CD14-positive monocyte (primary cell): ENCODE measurements around the gene DTYMK. TPM values are rescaled to one million over a fixed set of nuclear protein-coding genes. Genes with fewer than 3 reads are reported as not detected.

Experiments
- DNase-seq, 3 donors: peaks; one replicate each; pipeline ENCODE4 v3.0.0-alpha.2; 2011 to 2022
- H2AFZ ChIP-seq: 2 replicates; pipeline ENCODE4 v1.6.0; 2012; ENCODE audit warnings: mild to moderate bottlenecking, low read depth, low read length, inconsistent platforms; ENCODE audit not compliant: insufficient read depth, poor library complexity, severe bottlenecking
- H3K27ac ChIP-seq, 2 donors: 1 replicate in 1 of 2; 2 replicates in 1 of 2; pipeline ENCODE4 v1.5.1; 2012 to 2013; ENCODE audit warnings: low read length in 2 of 2, control low read depth in 1 of 2, inconsistent platforms in 1 of 2, low read depth in 1 of 2, mild to moderate bottlenecking in 1 of 2
- H3K27me3 ChIP-seq, 2 donors: one replicate each; pipeline versions ENCODE4 v1.6.0 to v1.6.1; 2011 to 2013; ENCODE audit warnings: low read length in 2 of 2; ENCODE audit not compliant: control insufficient read depth in 2 of 2, insufficient read depth in 2 of 2
- H3K36me3 ChIP-seq, 2 donors: replicated peaks in 1 of 2; 1 replicate in 1 of 2; 2 replicates in 1 of 2; pipeline versions ENCODE4 v1.5.1 to v1.6.1; 2012 to 2013; ENCODE audit warnings: low read length in 2 of 2, control low read depth in 1 of 2, inconsistent platforms in 1 of 2, mild to moderate bottlenecking in 1 of 2; ENCODE audit not compliant: insufficient read depth in 2 of 2, control insufficient read depth in 1 of 2
- H3K4me1 ChIP-seq, 2 donors: 1 replicate in 1 of 2; 2 replicates in 1 of 2; pipeline versions ENCODE4 v1.5.1 to v1.6.1; 2012 to 2013; ENCODE audit warnings: low read length in 2 of 2, control low read depth in 1 of 2, inconsistent platforms in 1 of 2, mild to moderate bottlenecking in 1 of 2, moderate library complexity in 1 of 2; ENCODE audit not compliant: insufficient read depth in 2 of 2, control insufficient read depth in 1 of 2
- H3K4me2 ChIP-seq: replicated peaks from 2 replicates; pipeline ENCODE3; 2012; ENCODE audit warnings: low read length, moderate library complexity, mild to moderate bottlenecking; ENCODE audit not compliant: poor library complexity, severe bottlenecking; ENCODE audit errors: extremely low read depth
- H3K4me3 ChIP-seq, 3 experiments: fragments of 200-600 bp in 1 of 3; sonication (generic) in 1 of 3; replicated peaks in 1 of 3; 1 replicate in 2 of 3; 2 replicates in 1 of 3; pipeline ENCODE4 v1.5.1; 2011 to 2013; ENCODE audit warnings: low read length in 3 of 3, mild to moderate bottlenecking in 3 of 3, control low read depth in 2 of 3, low read depth in 2 of 3, inconsistent platforms in 1 of 3, moderate library complexity in 1 of 3
- H3K79me2 ChIP-seq: 2 replicates; pipeline ENCODE4 v1.6.0; 2012; ENCODE audit warnings: mild to moderate bottlenecking, control low read depth, inconsistent platforms, low read length, moderate library complexity; ENCODE audit not compliant: insufficient read depth
- H3K9ac ChIP-seq: 2 replicates; pipeline ENCODE4 v1.6.0; 2017; ENCODE audit warnings: low read length, mild to moderate bottlenecking; ENCODE audit not compliant: insufficient read depth, poor library complexity, severe bottlenecking
- H3K9me3 ChIP-seq, 2 donors: replicated peaks in 1 of 2; 1 replicate in 1 of 2; 2 replicates in 1 of 2; pipeline versions ENCODE4 v1.5.1 to v1.6.1; 2012 to 2013; ENCODE audit warnings: low read length in 2 of 2, control low read depth in 1 of 2; ENCODE audit not compliant: control insufficient read depth in 1 of 2, insufficient read depth in 1 of 2
- H4K20me1 ChIP-seq: 2 replicates; pipeline ENCODE4 v1.6.0; 2012; ENCODE audit warnings: mild to moderate bottlenecking, low read length, control low read depth, moderate library complexity; ENCODE audit not compliant: insufficient read depth
- H3K27ac Mint-ChIP-seq, 7 donors: one replicate each; pipeline ENCODE4 v1.8.0; 2020; ENCODE audit warnings: mild to moderate bottlenecking in 7 of 7, mixed read lengths in 7 of 7, moderate library complexity in 6 of 7, inconsistent platforms in 2 of 7
- H3K27me3 Mint-ChIP-seq, 3 donors: one replicate each; pipeline ENCODE4 v1.8.0; 2021 to 2022; ENCODE audit warnings: low read depth in 3 of 3, mild to moderate bottlenecking in 3 of 3, mixed read lengths in 3 of 3, moderate library complexity in 3 of 3, inconsistent platforms in 1 of 3
- H3K36me3 Mint-ChIP-seq, 2 donors: one replicate each; pipeline ENCODE4 v1.8.0; 2020; ENCODE audit warnings: mixed read lengths in 2 of 2, inconsistent platforms in 1 of 2, mild to moderate bottlenecking in 1 of 2
- H3K4me1 Mint-ChIP-seq: one replicate; pipeline ENCODE4 v1.8.0; 2020; ENCODE audit warnings: mild to moderate bottlenecking, mixed read lengths
- H3K4me3 Mint-ChIP-seq, 2 donors: one replicate each; pipeline ENCODE4 v1.8.0; 2020; ENCODE audit warnings: mild to moderate bottlenecking in 2 of 2, mixed read lengths in 2 of 2, moderate library complexity in 1 of 2
- H3K9me3 Mint-ChIP-seq, 7 donors: one replicate each; pipeline ENCODE4 v1.8.0; 2020 to 2022; ENCODE audit warnings: mixed read lengths in 7 of 7, mild to moderate bottlenecking in 6 of 7, moderate library complexity in 6 of 7, inconsistent platforms in 2 of 7
- WGBS: methylation state at CpG from one replicate; pipeline ENCODE4 v1.1.5; 2013; ENCODE audit warnings: missing lambda C conversion rate; ENCODE audit not compliant: insufficient coverage; 5-methylcytosine and 5-hydroxymethylcytosine counted together
- intact Hi-C, 2 donors: fragments of 100-400 bp; cut with micrococcal nuclease; formaldehyde crosslinking; loops; one replicate each; pipeline versions ENCODE4 v1.15.0 to v1.15.1; 2023
- polyA plus RNA-seq, 3 donors: library from polyadenylated mRNA; depleted of rRNA in 1 of 3; unstranded in 2 of 3; stranded (reverse) in 1 of 3; fragments of 300-500 nt in 2 of 3; fragments of >200 nt in 1 of 3; fragmentation: Illumina TruSeq in 2 of 3; gene quantifications; 1 replicate in 2 of 3; 2 replicates in 1 of 3; pipeline ENCODE4 v1.2.3, GENCODE V29; 2012 to 2021
- TF ChIP-seq, protein P1 (sequence below): fragments of 200-600 bp; IDR thresholded peaks from one replicate; pipeline ENCODE4 v1.8.0; 2022; ENCODE audit warnings: antibody characterized with exemption, mild to moderate bottlenecking

DTYMK gene
- polyA plus RNA-seq, 3 donors, result 13.0 to 23.5 (median 18.7) TPM

DNA sequence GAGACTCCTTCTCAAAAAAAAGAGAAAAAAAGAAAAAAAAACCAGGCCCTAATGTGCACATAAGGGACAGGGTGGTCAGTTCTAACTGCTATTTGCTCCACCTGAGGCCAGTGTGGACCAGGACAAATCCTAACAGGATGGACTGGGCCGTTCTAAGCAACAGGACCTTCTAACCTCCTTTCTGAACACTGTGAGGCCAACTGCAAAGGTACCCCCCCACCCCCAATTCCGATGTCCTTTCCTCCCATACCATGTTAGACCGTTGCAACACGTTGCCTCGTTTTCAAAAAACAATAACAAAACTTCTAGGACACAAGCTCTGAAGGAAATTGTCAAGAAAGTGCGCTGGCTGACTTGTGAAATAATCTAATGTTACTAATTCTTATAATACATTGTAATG is 50.9 kb downstream of the DTYMK start:
- Histone ChIP-seq H3K4me1 (peaks cover 23 to 31% of the 10 kb centered on the region in 2 donors), H4K20me1 (peaks cover 37% of the 10 kb centered on the region), H3K4me2 (peak overlapping the region; percentile 86), H2AFZ (peak overlapping the region; percentile 83), H3K9ac (peak overlapping the region; percentile 81), H3K4me3 (peak overlapping the region in 2 of 3 experiments; percentile 59 to 96), H3K79me2 (peaks cover 65% of the 10 kb centered on the region), H3K27ac (no peak overlapping the region), H3K36me3 (peaks cover 22 to 39% of the 10 kb centered on the region in 2 donors), H3K9me3 (no peaks in the 10 kb centered on the region), H3K27me3 (no peaks in the 10 kb centered on the region)
- H3K4me1 Mint-ChIP-seq, result peaks cover 42% of the 10 kb centered on the region
- peaks cover 0 to 4% (median 0%) of the 10 kb centered on the region in 7 donors for H3K9me3 Mint-ChIP-seq
- H3K27ac Mint-ChIP-seq, result peak overlapping the region in 2 of 7 donors; percentile 32 to 63
- DNase-seq, result no peak
- H3K36me3 Mint-ChIP-seq, result peaks cover 37 to 50% of the 10 kb centered on the region in 2 donors
- H3K27me3 Mint-ChIP-seq, result peaks cover 0 to 2% (median 0%) of the 10 kb centered on the region in 3 donors
- TF ChIP-seq, protein P1, sequence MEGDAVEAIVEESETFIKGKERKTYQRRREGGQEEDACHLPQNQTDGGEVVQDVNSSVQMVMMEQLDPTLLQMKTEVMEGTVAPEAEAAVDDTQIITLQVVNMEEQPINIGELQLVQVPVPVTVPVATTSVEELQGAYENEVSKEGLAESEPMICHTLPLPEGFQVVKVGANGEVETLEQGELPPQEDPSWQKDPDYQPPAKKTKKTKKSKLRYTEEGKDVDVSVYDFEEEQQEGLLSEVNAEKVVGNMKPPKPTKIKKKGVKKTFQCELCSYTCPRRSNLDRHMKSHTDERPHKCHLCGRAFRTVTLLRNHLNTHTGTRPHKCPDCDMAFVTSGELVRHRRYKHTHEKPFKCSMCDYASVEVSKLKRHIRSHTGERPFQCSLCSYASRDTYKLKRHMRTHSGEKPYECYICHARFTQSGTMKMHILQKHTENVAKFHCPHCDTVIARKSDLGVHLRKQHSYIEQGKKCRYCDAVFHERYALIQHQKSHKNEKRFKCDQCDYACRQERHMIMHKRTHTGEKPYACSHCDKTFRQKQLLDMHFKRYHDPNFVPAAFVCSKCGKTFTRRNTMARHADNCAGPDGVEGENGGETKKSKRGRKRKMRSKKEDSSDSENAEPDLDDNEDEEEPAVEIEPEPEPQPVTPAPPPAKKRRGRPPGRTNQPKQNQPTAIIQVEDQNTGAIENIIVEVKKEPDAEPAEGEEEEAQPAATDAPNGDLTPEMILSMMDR, result no peak
- intact Hi-C loops, result loop anchor here (2.0 to 10.0 kb wide), 5 partner anchors 52 to 321 kb away; partner anchors contain the start of genes FARP2 (in 2 of the 2), DTYMK (in 1 of the 2), HDLBP (in 1 of the 2) and ING5 (in 1 of the 2)
- H3K4me3 Mint-ChIP-seq, result peak overlapping the region; percentile 78 to 80
- WGBS, result no CpG with 5 or more reads among the region's 6 CpGs

DNA sequence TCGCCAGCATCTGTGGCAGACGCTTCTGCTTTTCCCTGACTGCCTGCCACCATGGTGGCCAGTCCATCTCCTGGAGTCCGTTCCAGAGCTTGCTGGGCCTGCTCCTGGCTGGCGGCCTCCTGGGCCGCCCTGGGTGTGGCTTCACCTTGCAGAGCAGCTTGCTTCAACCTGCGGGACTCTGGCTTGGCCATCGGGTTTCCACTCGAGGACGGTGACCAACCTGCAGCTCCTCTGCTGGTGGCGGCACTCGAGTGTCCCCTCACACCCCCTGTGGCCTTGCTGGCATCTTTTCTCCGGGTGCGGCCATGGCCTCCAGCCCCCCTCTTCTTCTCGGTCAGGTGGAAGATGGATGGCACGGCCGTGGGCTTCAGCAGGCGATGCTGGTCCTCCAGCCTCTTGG is 53.1 kb downstream of the DTYMK start:
- Histone ChIP-seq H3K4me3 (no peak overlapping the region), H3K4me1 (peaks cover 14 to 22% of the 10 kb centered on the region in 2 donors), H3K36me3 (peaks cover 23 to 60% of the 10 kb centered on the region in 2 donors), H3K9me3 (no peaks in the 10 kb centered on the region), H3K27me3 (no peaks in the 10 kb centered on the region), H4K20me1 (peaks cover 18% of the 10 kb centered on the region), H3K27ac (no peak overlapping the region), H3K79me2 (peaks cover 51% of the 10 kb centered on the region), H2AFZ (no peak overlapping the region), H3K9ac (no peak overlapping the region), H3K4me2 (no peak overlapping the region)
- WGBS, result 91% methylated on average over 14 of the region's 17 CpGs
- Mint-ChIP-seq H3K4me1 (peaks cover 20% of the 10 kb centered on the region), H3K27me3 (peaks cover 0 to 2% (median 0%) of the 10 kb centered on the region in 3 donors), H3K27ac (no peak overlapping the region), H3K4me3 (no peak overlapping the region), H3K9me3 (no peaks in the 10 kb centered on the region), H3K36me3 (peaks cover 36 to 51% of the 10 kb centered on the region in 2 donors)
- TF ChIP-seq, protein P1, result no peak
- intact Hi-C loops, result loop anchor here (10.0 kb wide), 1 partner anchor 279 kb away; the partner anchor contains the start of gene FARP2 (in 2 of the 2)
- no peak for DNase-seq
